Measurements from ENCODE around the gene RUFY4.

GRCh38 chr2:218129458-218130135 lies 60.5 kb downstream of the RUFY4 start:
- TF ChIP-seq TAF1 (IDR thresholded peaks at IDR 0.05; ENCODE audit: borderline replicate concordance, insufficient read depth, low read length) (no peak), REST (IDR thresholded peaks at IDR 0.05; ENCODE audit: insufficient read depth in 1 of 2, low read depth in 2 of 2, low read length in 2 of 2) (no peak), POLR2AphosphoS5 (IDR thresholded peaks at IDR 0.05; ENCODE audit: low read depth, low read length) (no peak), SIN3A (IDR thresholded peaks at IDR 0.05; ENCODE audit: borderline replicate concordance, insufficient read depth, low read length) (no peak), FOXP2 (optimal IDR thresholded peaks at IDR 0.05; ENCODE audit: borderline replicate concordance, extremely low read depth, extremely low read length, insufficient read depth) (no peak)
